ENCODE measurements around the gene C3AR1.
"Not testable (repeated sequence)": the region's sequence is repeated elsewhere in the genome, so short reads cannot be mapped to it uniquely, and the experiment has no call there.

The C3AR1 gene

GRCh38 chr12:8088574-8088973, 22.4 kb upstream of the C3AR1 start:
- no peak for TF ChIP-seq ZFX (IDR thresholded peaks at IDR 0.05)

GRCh38 chr12:8087666-8088065, 21.5 kb upstream of the C3AR1 start:
- TF ChIP-seq ZFX (IDR thresholded peaks at IDR 0.05) (no peak), CTCF (conservative IDR thresholded peaks at IDR 0.05) (no peak)
- no peak overlapping the region for H3K27ac ChIP-seq

More at GRCh38 chr12:8088574-8088973, 22.4 kb upstream of the C3AR1 start:
- no peak overlapping the region for H3K27ac ChIP-seq

- H3K27ac ChIP-seq = not testable (repeated sequence)
These were observed 18.2 kb upstream of the C3AR1 start for GRCh38 chr12:8084351-8084750.

GRCh38 chr12:8082808-8083100, 16.6 kb upstream of the C3AR1 start:
- TF ChIP-seq ZFX (IDR thresholded peaks at IDR 0.05) (no peak), CTCF (conservative IDR thresholded peaks at IDR 0.05) (no peak)
- H3K27ac ChIP-seq = peak overlapping the region; percentile 94

- TF ChIP-seq ZFX (IDR thresholded peaks at IDR 0.05) (no peak), CTCF (conservative IDR thresholded peaks at IDR 0.05) (no peak)
- H3K27ac ChIP-seq = peak overlapping the region; percentile 94
These were observed 15.2 kb upstream of the C3AR1 start for GRCh38 chr12:8081251-8081920.

- no peak for TF ChIP-seq CTCF (conservative IDR thresholded peaks at IDR 0.05)
- no peak for TF ChIP-seq ZFX (IDR thresholded peaks at IDR 0.05)
These were observed 14.0 kb upstream of the C3AR1 start for GRCh38 chr12:8080120-8080519.

GRCh38 chr12:8078916-8079315, 12.8 kb upstream of the C3AR1 start:
- TF ChIP-seq ZFX (IDR thresholded peaks at IDR 0.05) (no peak), CTCF (conservative IDR thresholded peaks at IDR 0.05) (no peak)

More at GRCh38 chr12:8080120-8080519, 14.0 kb upstream of the C3AR1 start:
- no peak overlapping the region for H3K27ac ChIP-seq

GRCh38 chr12:8078398-8078797, 12.2 kb upstream of the C3AR1 start:
- TF ChIP-seq ZFX (IDR thresholded peaks at IDR 0.05) (no peak), CTCF (conservative IDR thresholded peaks at IDR 0.05) (peak; percentile 36)
- H3K27ac ChIP-seq = no peak overlapping the region

More at GRCh38 chr12:8078916-8079315, 12.8 kb upstream of the C3AR1 start:
- H3K27ac ChIP-seq = no peak overlapping the region
